GM12878 (cell line): ENCODE results near the gene ODAD4. TPM values are rescaled to one million over a fixed set of nuclear protein-coding genes. Genes with fewer than 3 reads are reported as not detected.

ENCODE experiments used
- ATF3 ChIP-seq: IDR thresholded peaks from 2 replicates; pipeline ENCODE4 v1.6.1; 2011; ENCODE audit warnings: low read depth, mild to moderate bottlenecking, low read length, moderate library complexity, borderline replicate concordance; ENCODE audit errors: extremely low read depth
- CEBPZ ChIP-seq: fragments of 150-350 bp; IDR thresholded peaks from 2 replicates; pipeline ENCODE4 v1.6.1; 2016; ENCODE audit warnings: low read depth, low read length
- CTCF ChIP-seq, 3 experiments: IDR thresholded peaks in 2 of 3; conservative IDR thresholded peaks in 1 of 3; 2 replicates each; pipeline ENCODE4 v1.5.1; 2011; ENCODE audit warnings: low read depth in 3 of 3, low read length in 3 of 3, mild to moderate bottlenecking in 3 of 3, control low read depth in 2 of 3, moderate library complexity in 2 of 3, inconsistent platforms in 1 of 3, mixed read lengths in 1 of 3; ENCODE audit not compliant: control insufficient read depth in 2 of 3, insufficient read depth in 1 of 3; ENCODE audit errors: extremely low read depth in 1 of 3
- EGR1 ChIP-seq, 2 experiments: IDR thresholded peaks; 1 replicate in 1 of 2; 2 replicates in 1 of 2; pipeline ENCODE4 v1.6.1; 2011 to 2012; ENCODE audit warnings: low read depth in 2 of 2, low read length in 2 of 2, borderline replicate concordance in 1 of 2, mild to moderate bottlenecking in 1 of 2, moderate library complexity in 1 of 2
- ELK1 ChIP-seq: IDR thresholded peaks from 2 replicates; pipeline ENCODE4 v1.6.1; 2012; ENCODE audit warnings: low read depth, low read length, improper control_type of control experiment
- ETV6 ChIP-seq, 2 experiments: fragments of 450-650 bp in 1 of 2; IDR thresholded peaks in 1 of 2; conservative IDR thresholded peaks in 1 of 2; 2 replicates each; pipeline ENCODE4 v1.6.1; 2014; ENCODE audit warnings: antibody characterized with exemption in 1 of 2, borderline replicate concordance in 1 of 2, low read depth in 1 of 2, mild to moderate bottlenecking in 1 of 2, moderate library complexity in 1 of 2
- EZH2 ChIP-seq: IDR thresholded peaks from 2 replicates; pipeline ENCODE4 v1.6.1; 2012; ENCODE audit warnings: low read depth, mild to moderate bottlenecking, control low read depth, inconsistent platforms, low read length, borderline replicate concordance; ENCODE audit not compliant: control insufficient read depth
- MEF2A ChIP-seq: IDR thresholded peaks from 2 replicates; pipeline ENCODE4 v1.6.1; 2011; ENCODE audit warnings: low read depth, mild to moderate bottlenecking, low read length, moderate library complexity; ENCODE audit not compliant: insufficient read depth
- MYB ChIP-seq: fragments of 150-350 bp; IDR thresholded peaks from 2 replicates; pipeline ENCODE4 v1.6.1; 2014; ENCODE audit warnings: mild to moderate bottlenecking, low read depth, low read length, borderline replicate concordance
- NR2F1 ChIP-seq: fragments of 450-650 bp; conservative IDR thresholded peaks from 2 replicates; pipeline ENCODE4 v1.6.1; 2017; ENCODE audit warnings: mild to moderate bottlenecking
- POLR2A ChIP-seq: IDR thresholded peaks from 2 replicates; pipeline ENCODE4 v1.6.1; 2011; ENCODE audit warnings: low read depth, mild to moderate bottlenecking, low read length
- RCOR1 ChIP-seq: conservative IDR thresholded peaks from 2 replicates; pipeline ENCODE4 v1.6.1; 2012; ENCODE audit warnings: low read depth, low read length, improper control_type of control experiment
- SREBF2 ChIP-seq: IDR thresholded peaks from 2 replicates; pipeline ENCODE4 v1.6.1; 2012; ENCODE audit warnings: mild to moderate bottlenecking, low read length
- STAT3 ChIP-seq: IDR thresholded peaks from 2 replicates; pipeline ENCODE4 v1.6.1; 2011; ENCODE audit warnings: low read depth, low read length, improper control_type of control experiment
- SUPT20H ChIP-seq: IDR thresholded peaks from 2 replicates; pipeline ENCODE4 v1.6.1; 2011; ENCODE audit warnings: low read depth, mild to moderate bottlenecking, low read length, moderate library complexity, borderline replicate concordance; ENCODE audit not compliant: control insufficient read depth
- ZNF687 ChIP-seq: fragments of 450-650 bp; IDR thresholded peaks from 2 replicates; pipeline ENCODE4 v1.6.1; 2017; ENCODE audit warnings: mild to moderate bottlenecking, moderate library complexity
- polyA plus RNA-seq, 11 experiments: library from polyadenylated mRNA; depleted of rRNA in 4 of 11; unstranded in 6 of 11; stranded (reverse) in 5 of 11; fragments of >200 nt; fragmentation: Nextera tagmentation in 4 of 11; fragmentation: Illumina TruSeq in 1 of 11; extraction: Ambion mirVana in 4 of 11; extraction: Trizol in 1 of 11; gene quantifications; 1 replicate in 1 of 11; 2 replicates in 10 of 11; pipeline versions ENCODE4 v1.2.1 to v1.2.3, GENCODE V29; 2011 to 2016; ENCODE audit warnings: inconsistent platforms in 2 of 11, missing spikeins in 2 of 11, low read depth in 1 of 11
- total RNA-seq, 4 experiments: library from RNA; depleted of rRNA in 3 of 4; stranded (reverse); fragments of >200 nt in 3 of 4; fragmentation: Illumina TruSeq in 1 of 4; extraction: Trizol in 1 of 4; gene quantifications; 2 replicates each; pipeline versions ENCODE4 v1.2.1 to v1.2.3, GENCODE V29; 2013 to 2021

Gene ODAD4
- total and polyA plus RNA-seq, 10 of the 15 experiments (the other 5 are each of a cell fraction or from before 2014, with no cell fraction given): 0.10 to 0.73 (median 0.35) TPM

- TF ChIP-seq ZNF687 (peak; percentile 83), ELK1 (peak; percentile 94), STAT3 (no peak), MYB (no peak), ATF3 (no peak), POLR2A (peak; percentile 97), EZH2 (no peak), SREBF2 (no peak), CTCF (IDR thresholded peaks at IDR 0.05 in 2 of 3, conservative IDR thresholded peaks at IDR 0.05 in 1 of 3; ENCODE audit: control insufficient read depth in 2 of 3, extremely low read depth in 1 of 3, insufficient read depth in 1 of 3, low read depth in 3 of 3, low read length in 3 of 3) (peak in 2 of 3 experiments; percentile 30 to 48; a peak in 3 of 6 replicates), MEF2A (no peak), EGR1 (IDR thresholded peaks at IDR 0.05; ENCODE audit: borderline replicate concordance in 1 of 2, low read depth in 2 of 2, low read length in 2 of 2) (peak in 1 of 2 experiments; percentile 90; a peak in 2 of 3 replicates), ETV6 (conservative IDR thresholded peaks at IDR 0.05 in 1 of 2, IDR thresholded peaks at IDR 0.05 in 1 of 2; ENCODE audit: borderline replicate concordance in 1 of 2, low read depth in 1 of 2) (no peak), NR2F1 (no peak; the same call in 1 of the 2 replicates), CEBPZ (no peak), RCOR1 (0 out of 2 replicates have a peak, but pooled peaks have one; percentile 35), SUPT20H (no peak)
These were observed at the start of gene ODAD4 (continued) for GRCh38 chr17:41930009-41930832.
